Measurements from ENCODE around the gene DUT.
"Not testable (repeated sequence)": the region's sequence is repeated elsewhere in the genome, so short reads cannot be mapped to it uniquely, and the experiment has no call there.

Gene DUT

GRCh38 chr15:48326180-48326579 lies 5.0 kb upstream of the DUT start:
- not testable (repeated sequence) for FAIRE-seq; DNase-seq (ENCODE audit: insufficient read length, low spot score)

DNA sequence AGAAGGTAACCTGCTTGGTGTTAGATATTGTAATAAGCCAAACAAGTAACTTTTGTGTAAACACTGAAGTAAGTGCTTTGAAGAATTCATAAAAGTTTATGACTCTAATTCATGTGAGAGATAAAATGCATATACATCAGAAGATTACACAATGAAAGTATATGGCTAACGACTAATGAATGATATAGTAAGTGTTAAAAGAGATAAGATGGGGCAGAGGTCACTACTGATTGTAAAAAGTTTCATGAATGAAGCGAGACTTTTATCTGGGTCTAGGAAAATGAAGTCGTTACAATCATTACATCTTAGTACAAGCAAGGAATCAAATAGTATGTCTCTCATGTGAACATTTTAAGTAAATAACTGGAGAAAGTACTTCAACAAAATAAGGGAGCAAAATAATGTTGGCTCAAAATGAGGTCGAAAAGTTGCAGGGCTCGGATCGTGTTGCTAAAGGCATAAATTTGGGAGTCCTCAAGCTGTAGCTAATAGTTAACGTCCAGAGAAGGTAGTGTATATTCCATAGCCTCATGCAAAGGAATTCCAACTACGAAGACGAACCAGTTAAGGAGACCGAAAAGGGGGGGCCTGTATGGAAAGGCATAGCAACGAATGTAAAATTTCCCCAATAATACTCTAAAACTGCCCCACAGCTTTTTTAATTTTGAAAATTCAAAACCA lies 984 bp upstream of the DUT start:
- FAIRE-seq (no peak), DNase-seq (ENCODE audit: insufficient read length, low spot score) (no peak)

DNA sequence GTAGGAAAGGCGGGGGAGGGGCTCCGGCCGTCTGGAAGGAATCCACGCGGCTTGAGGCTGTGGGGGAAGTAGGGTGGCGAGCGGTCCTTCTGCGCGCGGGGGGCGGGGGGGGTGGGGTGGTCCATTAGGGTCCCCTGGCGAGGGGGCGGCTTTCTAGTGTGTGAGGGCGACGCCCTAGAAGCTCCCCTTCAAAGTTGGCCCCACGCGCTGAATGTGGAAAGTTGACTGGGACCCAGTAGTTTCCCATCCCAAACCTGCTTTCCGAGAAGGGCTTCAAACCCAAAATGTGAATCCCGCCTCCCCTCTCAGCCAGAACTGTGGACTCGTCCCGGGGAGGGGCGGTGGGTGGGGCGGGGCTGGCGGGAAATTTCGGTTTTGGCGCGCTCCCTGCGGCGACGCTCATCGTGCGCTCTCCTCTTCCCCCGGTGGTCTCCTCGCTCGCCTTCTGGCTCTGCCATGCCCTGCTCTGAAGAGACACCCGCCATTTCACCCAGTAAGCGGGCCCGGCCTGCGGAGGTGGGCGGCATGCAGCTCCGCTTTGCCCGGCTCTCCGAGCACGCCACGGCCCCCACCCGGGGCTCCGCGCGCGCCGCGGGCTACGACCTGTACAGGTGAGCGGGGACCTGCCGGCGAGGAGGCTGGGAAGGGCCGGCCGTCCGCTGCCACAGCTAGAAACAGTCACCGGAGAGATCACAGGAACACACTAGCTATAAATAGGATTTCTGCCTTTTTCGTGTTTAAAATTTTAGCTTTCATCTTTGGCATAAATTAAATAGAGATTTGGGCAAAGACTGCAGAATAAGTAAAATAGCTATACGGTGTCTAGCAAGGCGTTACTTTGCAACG lies 790 bp downstream of the DUT start:
- DNase-seq (ENCODE audit: insufficient read length, low spot score) (peak; percentile 58), FAIRE-seq (peak; percentile 48)

DNA sequence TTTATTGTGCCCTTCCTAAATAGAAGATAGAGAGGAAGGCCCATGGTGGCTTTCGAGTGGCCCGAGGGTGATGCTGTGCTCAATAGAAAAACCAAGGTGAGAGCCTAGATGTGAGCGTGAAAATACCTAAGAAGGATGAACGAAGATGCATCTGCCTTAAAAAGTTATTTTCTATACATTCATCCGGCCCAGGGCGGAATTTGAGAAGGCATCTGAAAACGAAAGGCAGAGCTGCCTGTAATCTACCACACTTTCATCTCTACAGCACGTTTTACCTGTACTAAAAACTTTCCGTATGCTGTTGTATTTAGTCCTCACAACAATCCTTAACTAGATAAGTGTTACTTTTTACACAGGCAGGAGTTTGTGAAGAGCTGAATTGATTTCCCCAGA lies 1.4 kb downstream of the DUT start:
- no peak for DNase-seq (ENCODE audit: insufficient read length, low spot score)
- FAIRE-seq, result no peak

DNA sequence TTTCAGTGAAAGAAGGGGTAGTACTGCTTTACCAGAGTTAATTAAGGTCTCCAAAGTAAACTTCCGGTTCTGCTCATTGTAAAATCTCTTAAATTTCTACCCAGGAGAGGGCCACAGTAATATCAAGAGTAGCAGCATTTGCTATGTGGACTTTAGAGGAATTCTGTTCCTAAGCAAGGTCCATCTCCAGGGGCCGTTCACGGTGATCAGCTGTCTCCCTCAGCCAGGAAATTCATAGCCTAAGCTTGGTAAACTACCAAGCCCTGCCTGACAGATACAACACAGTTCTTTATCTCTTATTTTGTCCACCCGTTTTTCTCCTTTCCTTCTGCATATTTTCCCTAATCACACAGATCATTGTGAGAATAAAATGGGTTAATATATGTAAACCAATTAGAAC lies 2.3 kb downstream of the DUT start:
- DNase-seq (ENCODE audit: insufficient read length, low spot score) (no peak), FAIRE-seq (no peak)

DNA sequence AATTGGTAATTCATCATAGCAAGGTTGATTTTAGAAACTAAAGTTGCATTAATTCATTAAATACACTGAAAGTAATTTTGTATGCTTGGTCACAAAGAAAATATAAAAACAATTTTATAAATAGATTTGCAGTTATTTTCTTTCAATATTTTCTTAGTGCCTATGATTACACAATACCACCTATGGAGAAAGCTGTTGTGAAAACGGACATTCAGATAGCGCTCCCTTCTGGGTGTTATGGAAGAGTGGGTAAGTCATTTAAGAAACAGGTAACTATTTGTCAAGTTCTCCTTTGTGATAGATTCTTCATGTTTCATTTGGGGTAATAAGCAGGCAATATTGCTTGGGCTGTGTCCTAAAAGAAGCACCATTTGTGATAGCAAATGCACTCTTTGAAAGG lies 3.0 kb downstream of the DUT start:
- DNase-seq (ENCODE audit: insufficient read length, low spot score) (no peak), FAIRE-seq (no peak)

DNA sequence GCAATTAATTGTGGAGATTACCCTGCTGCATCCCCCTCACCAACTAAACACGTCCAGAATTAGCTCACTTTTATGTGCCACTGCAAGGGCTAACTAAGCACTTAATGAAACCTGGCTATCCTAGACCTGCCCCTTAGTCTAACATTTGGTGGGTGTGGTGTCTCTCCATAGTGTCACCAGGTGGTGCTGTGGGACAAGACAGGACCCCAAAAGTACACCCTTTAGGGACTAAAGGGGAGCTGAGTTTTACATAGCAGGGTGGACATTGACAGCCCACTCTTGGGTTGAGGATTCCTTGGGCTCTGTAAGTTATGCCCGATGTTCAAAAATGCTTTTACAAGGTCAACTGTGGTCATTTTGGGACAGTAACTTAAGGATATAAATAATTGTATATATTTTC lies 5.7 kb downstream of the DUT start:
- FAIRE-seq, result peak; percentile 59
- peak; percentile 20 for DNase-seq (ENCODE audit: insufficient read length, low spot score)

- DNase-seq (ENCODE audit: insufficient read length, low spot score) (no peak), FAIRE-seq (no peak)
Measured at GRCh38 chr15:48337607-48338006, 6.4 kb downstream of the DUT start.

DNA sequence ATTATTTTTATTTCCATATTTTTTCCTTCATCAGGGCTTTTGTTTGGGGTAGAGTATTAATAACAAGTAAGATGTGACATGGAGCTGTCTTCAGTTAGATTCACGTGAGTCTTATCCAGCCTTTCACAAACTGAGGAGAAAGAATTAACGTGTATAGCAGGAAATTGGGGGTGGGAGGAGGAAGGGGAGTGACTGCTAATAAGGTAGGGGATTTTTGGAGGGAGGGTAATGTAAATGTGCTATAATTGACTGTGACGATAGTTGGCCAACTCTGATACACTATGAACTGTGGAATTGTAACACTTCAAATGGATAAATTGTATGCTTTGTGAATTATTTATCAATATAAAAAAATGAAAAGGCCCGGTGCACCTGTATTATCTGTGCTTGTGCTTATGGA lies 8.9 kb downstream of the DUT start:
- DNase-seq (ENCODE audit: insufficient read length, low spot score) (no peak), FAIRE-seq (no peak)

- FAIRE-seq (no peak), DNase-seq (ENCODE audit: insufficient read length, low spot score) (no peak)
Measured at GRCh38 chr15:48343865-48344264, 12.6 kb downstream of the DUT start.

DNA sequence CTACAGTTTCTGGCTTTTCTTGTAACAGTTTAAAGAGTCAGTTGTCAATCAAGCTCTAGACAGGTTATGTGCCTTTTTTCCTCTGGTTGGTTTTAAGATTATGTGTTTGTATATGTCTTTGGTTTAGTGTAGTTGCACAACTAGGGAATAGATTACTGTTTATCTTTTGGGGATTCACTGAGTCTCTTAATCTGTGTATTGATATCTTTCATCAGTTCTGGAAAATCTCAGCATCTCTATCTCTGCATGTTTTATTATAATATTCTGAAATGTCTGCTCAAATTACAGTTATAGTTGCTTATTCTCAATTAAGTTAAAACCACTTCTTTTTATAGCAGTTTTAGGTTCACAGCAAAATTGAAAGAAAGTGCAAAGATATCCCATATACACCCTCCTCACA lies 14.3 kb downstream of the DUT start:
- no peak for FAIRE-seq
- no peak for DNase-seq (ENCODE audit: insufficient read length, low spot score)

- peak; percentile 64 for DNase-seq (ENCODE audit: insufficient read length, low spot score)
- FAIRE-seq, result peak; percentile 59
Measured at GRCh38 chr15:48352474-48353072, 21.3 kb downstream of the DUT start.

- DNase-seq (ENCODE audit: insufficient read length, low spot score) (no peak), FAIRE-seq (no peak)
Measured at GRCh38 chr15:48354694-48355303, 23.6 kb downstream of the DUT start.

GRCh38 chr15:48355377-48355776 lies 24.1 kb downstream of the DUT start:
- DNase-seq (ENCODE audit: insufficient read length, low spot score), result no peak
- FAIRE-seq, result no peak

DNA sequence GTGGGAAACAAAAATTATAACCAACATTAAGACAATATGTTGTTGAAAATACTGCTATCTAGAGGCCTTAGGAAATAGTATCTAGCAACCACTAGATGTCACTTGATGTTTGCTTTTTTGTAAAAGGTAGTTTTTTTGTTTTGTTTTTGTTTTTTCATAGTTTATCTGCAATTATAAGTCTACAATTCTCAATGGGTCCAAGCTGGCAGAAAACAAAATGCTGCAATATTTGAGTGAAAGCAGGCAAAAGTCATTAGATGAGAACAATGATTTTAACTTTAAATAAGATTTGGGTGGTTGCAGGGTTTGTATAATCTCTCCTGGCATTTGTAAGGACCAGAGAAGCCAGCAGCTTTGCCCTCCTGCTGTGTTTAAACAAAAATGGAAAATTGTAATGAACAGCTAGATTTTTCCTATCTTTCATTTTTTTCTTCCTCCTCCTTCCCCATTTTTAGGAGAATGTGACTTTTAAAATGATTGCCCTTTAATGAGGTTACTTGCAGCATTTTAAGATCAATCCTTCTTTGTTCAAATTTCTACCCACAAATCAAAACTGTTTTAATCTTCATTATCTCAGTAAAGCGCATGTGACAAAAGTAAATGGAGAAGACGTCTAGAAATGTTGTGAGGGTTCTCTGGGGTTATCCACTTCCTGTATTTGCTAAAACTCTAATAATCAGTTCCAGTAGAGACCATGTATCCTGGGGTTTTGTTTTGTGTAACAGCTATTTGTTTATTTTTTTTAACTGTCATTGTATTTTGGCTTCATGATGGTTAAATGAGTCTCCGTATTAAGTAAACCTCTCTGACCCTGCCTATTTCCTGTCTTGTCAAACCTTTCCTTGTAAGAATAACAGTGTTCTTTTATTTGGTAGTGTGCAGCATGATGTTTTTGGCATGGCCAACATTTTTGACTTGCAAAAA lies 27.3 kb downstream of the DUT start:
- DNase-seq (ENCODE audit: insufficient read length, low spot score) (no peak), FAIRE-seq (no peak)

DNA sequence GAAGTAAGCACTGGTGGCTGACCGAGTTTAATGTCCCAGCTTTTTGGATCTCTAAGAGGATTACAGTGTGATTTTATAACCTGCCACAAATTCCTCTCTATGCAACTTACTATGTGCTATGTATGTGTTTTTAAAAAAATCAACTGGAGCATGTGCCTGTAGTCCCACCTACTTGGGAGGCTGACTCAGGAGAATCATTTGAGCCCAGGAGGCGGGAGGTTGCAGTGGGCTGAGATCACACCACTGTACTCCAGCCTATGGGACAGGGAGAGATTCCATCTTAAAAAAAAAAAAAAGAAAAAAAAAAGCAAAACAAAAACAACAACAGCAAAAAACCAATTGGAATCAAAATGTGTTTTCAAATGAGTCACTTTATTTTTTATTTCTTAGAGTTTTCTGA lies 29.6 kb downstream of the DUT start:
- DNase-seq (ENCODE audit: insufficient read length, low spot score) (no peak), FAIRE-seq (no peak)

- FAIRE-seq (no peak), DNase-seq (ENCODE audit: insufficient read length, low spot score) (no peak)
Measured at GRCh38 chr15:48361685-48362084, 30.5 kb downstream of the DUT start.

GRCh38 chr15:48363474-48363873 lies 32.2 kb downstream of the DUT start:
- DNase-seq (ENCODE audit: insufficient read length, low spot score) (no peak), FAIRE-seq (no peak)

DNA sequence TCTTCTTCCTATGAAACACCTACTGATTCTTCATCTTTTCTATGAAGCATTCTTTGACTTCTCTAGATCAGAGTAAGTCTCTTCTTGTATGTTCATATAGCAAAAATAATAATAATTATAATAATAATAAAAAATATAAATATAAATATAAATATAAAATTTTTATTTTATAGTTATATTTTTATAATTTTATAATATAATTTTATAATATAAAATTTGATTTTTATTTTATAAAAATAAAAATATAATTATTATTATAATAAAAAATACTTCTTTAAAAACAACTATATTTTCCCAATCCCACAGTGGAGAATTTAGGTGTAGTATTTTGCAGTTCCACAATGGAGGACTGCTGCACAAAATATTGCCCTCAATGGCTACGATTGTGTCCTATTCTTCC lies 34.3 kb downstream of the DUT start:
- FAIRE-seq, result no peak
- no peak for DNase-seq (ENCODE audit: insufficient read length, low spot score)

GRCh38 chr15:48366584-48367312 lies 35.5 kb downstream of the DUT start:
- DNase-seq (ENCODE audit: insufficient read length, low spot score), result no peak
- no peak for FAIRE-seq

Measured in HTR-8/SVneo (cell line).